ENCODE results near the gene LGR5. TPM values are rescaled to one million over a fixed set of nuclear protein-coding genes. Genes with fewer than 3 reads are reported as not detected.

LGR5 gene
- total RNA-seq, 4 donors from 2014 or later = 0.21 TPM; not detected in 3

GRCh38 chr12:71465796-71466195 lies 26.2 kb downstream of the LGR5 start:
- no peaks in the 10 kb centered on the region for H3K36me3 ChIP-seq
- H3K4me3 ChIP-seq = no peak overlapping the region
- no peak overlapping the region for H3K27ac ChIP-seq
- no peaks in the 10 kb centered on the region for H3K4me1 ChIP-seq
- intact Hi-C loops (cut with DNase I) = no loop called here
- H3K27me3 ChIP-seq = no peaks in the 10 kb centered on the region
- no peaks in the 10 kb centered on the region for H3K9me3 ChIP-seq
- no peak for TF ChIP-seq POLR2A (IDR thresholded peaks at IDR 0.05)
- no peak for DNase-seq

GRCh38 chr12:71469258-71469750 lies 29.7 kb downstream of the LGR5 start:
- WGBS, 2 donors = 65 to 70% methylated on average over 10 to 15 of the region's 15 CpGs
- Histone ChIP-seq H3K4me3 (no peak overlapping the region), H3K27ac (no peak overlapping the region), H3K9me3 (no peaks in the 10 kb centered on the region), H3K36me3 (no peaks in the 10 kb centered on the region), H3K4me1 (no peaks in the 10 kb centered on the region), H3K27me3 (no peaks in the 10 kb centered on the region)
- DNase-seq = no peak
- TF ChIP-seq POLR2A (IDR thresholded peaks at IDR 0.05) = no peak
- TF ChIP-seq, protein P1, sequence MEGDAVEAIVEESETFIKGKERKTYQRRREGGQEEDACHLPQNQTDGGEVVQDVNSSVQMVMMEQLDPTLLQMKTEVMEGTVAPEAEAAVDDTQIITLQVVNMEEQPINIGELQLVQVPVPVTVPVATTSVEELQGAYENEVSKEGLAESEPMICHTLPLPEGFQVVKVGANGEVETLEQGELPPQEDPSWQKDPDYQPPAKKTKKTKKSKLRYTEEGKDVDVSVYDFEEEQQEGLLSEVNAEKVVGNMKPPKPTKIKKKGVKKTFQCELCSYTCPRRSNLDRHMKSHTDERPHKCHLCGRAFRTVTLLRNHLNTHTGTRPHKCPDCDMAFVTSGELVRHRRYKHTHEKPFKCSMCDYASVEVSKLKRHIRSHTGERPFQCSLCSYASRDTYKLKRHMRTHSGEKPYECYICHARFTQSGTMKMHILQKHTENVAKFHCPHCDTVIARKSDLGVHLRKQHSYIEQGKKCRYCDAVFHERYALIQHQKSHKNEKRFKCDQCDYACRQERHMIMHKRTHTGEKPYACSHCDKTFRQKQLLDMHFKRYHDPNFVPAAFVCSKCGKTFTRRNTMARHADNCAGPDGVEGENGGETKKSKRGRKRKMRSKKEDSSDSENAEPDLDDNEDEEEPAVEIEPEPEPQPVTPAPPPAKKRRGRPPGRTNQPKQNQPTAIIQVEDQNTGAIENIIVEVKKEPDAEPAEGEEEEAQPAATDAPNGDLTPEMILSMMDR (IDR thresholded peaks at IDR 0.05) = no peak
- intact Hi-C loops (cut with DNase I) = no loop called here

DNA sequence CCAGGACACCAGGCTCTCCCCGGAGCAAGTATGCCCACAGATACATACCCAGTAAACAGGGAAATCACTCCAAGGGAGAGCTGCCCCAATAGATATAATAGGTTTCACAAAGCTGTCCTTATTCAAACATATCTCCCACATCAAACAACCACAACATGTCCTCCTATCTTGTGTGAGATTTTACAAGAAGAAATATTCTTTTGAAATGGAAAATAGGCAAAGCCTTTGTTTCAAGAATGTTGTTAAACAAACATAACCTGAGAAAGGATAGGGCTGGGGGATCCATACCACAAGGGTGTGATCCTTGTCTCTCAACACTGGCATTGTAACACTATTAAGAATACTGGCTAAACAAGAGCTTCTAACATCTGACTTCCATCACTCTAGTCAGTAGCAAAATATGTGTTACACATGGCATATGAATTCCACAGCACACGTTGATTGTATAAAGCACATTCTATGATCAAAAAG lies 32.9 kb downstream of the LGR5 start:
- no peak for TF ChIP-seq POLR2A (IDR thresholded peaks at IDR 0.05)
- no peaks in the 10 kb centered on the region for H3K36me3 ChIP-seq
- H3K9me3 ChIP-seq = no peaks in the 10 kb centered on the region
- H3K27ac ChIP-seq = no peak overlapping the region
- WGBS, 2 donors = 18 to 48% methylated on average over 2 of the region's 2 CpGs
- DNase-seq = no peak
- H3K27me3 ChIP-seq = no peaks in the 10 kb centered on the region
- intact Hi-C loops (cut with DNase I) = no loop called here
- no peak overlapping the region for H3K4me3 ChIP-seq
- H3K4me1 ChIP-seq = no peaks in the 10 kb centered on the region

- Histone ChIP-seq H3K4me1 (no peaks in the 10 kb centered on the region), H3K27me3 (no peaks in the 10 kb centered on the region), H3K4me3 (no peak overlapping the region), H3K36me3 (no peaks in the 10 kb centered on the region), H3K27ac (no peak overlapping the region), H3K9me3 (no peaks in the 10 kb centered on the region)
- WGBS, 2 donors = 45 to 69% methylated on average over 2 of the region's 2 CpGs
- intact Hi-C loops (cut with DNase I) = no loop called here
- no peak for TF ChIP-seq POLR2A (IDR thresholded peaks at IDR 0.05)
- TF ChIP-seq, protein P1 (IDR thresholded peaks at IDR 0.05) = no peak
- no peak for DNase-seq
Measured at GRCh38 chr12:71474791-71475190, 35.2 kb downstream of the LGR5 start.

- no peak overlapping the region for H3K4me3 ChIP-seq
- no peaks in the 10 kb centered on the region for H3K36me3 ChIP-seq
- TF ChIP-seq, protein P1 (IDR thresholded peaks at IDR 0.05) = no peak
- TF ChIP-seq POLR2A (IDR thresholded peaks at IDR 0.05) = no peak
- no peak for DNase-seq
- 57 to 68% methylated on average over 5 of the region's 5 CpGs for WGBS, 2 donors
- no peaks in the 10 kb centered on the region for H3K27me3 ChIP-seq
- intact Hi-C loops (cut with DNase I) = no loop called here
- no peak overlapping the region for H3K27ac ChIP-seq
- H3K4me1 ChIP-seq = no peaks in the 10 kb centered on the region
- H3K9me3 ChIP-seq = no peaks in the 10 kb centered on the region
Measured at GRCh38 chr12:71475280-71475679, 35.7 kb downstream of the LGR5 start.

DNA sequence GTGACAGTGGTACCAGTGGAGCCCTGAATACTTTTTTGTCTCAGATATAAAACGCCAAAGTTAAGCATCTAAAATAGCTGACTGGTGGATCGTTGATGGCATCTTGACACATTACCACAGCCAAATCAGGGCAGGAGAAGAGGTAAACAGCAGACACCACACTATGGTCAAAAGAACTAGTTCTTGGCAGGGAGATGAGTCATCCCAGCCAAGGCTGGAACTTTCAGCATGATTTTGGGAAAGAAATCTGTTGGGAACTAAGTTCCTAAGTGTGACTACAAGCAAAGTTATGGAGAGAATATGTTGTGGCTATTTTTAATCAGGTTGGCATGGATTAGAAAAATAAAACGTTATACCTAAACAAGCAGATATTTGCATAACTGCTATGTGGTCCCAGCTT lies 36.9 kb downstream of the LGR5 start:
- Histone ChIP-seq H3K27me3 (no peaks in the 10 kb centered on the region), H3K9me3 (no peaks in the 10 kb centered on the region), H3K4me3 (no peak overlapping the region), H3K4me1 (no peaks in the 10 kb centered on the region), H3K27ac (no peak overlapping the region), H3K36me3 (no peaks in the 10 kb centered on the region)
- no peak for TF ChIP-seq POLR2A (IDR thresholded peaks at IDR 0.05)
- TF ChIP-seq, protein P1 (IDR thresholded peaks at IDR 0.05) = no peak
- intact Hi-C loops (cut with DNase I) = no loop called here
- WGBS, 2 donors = 48 to 55% methylated on average over 3 of the region's 3 CpGs
- no peak for DNase-seq

Data from esophagus squamous epithelium (tissue), 5 donors.